GM23248 (cell line): Measurements from ENCODE around the gene MSH3.

Experiments used
- EZH2 ChIP-seq: fragments of 200-600 bp; sonication (generic); IDR thresholded peaks from 2 replicates; pipeline ENCODE4 v1.6.1; 2018; ENCODE audit warnings: antibody characterized with exemption, mild to moderate bottlenecking; ENCODE audit not compliant: insufficient read depth, poor library complexity, severe bottlenecking
- EZH2phosphoT487 ChIP-seq: fragments of 200-600 bp; sonication (generic); IDR thresholded peaks from 2 replicates; pipeline ENCODE4 v1.6.1; 2018; ENCODE audit warnings: antibody characterized with exemption, moderate library complexity, mild to moderate bottlenecking, low read depth; ENCODE audit not compliant: insufficient read depth

DNA sequence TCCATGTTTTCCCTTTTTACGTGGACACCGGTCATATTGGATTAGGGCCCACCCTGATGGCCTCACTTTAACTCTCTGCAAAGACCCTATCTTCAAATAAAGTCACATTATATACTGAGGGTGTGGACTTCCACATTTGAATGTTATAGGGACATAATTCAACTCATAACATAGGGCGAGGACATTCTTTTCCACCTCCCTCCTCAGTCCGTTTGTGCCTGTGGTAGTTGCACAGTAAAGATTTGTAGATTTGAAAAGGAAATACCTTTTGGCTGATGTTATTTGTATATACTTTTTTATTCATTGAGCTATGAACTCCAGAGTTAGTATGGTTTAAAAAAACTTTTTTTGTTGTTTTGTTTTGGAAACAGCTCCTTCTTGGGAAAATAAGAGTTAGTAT, 51.3 kb downstream of the MSH3 start:
- no peak for TF ChIP-seq EZH2
- TF ChIP-seq EZH2phosphoT487: no peak
